Common myeloid progenitor, CD34-positive (primary cell): ENCODE results near the gene SYT11.
"Not testable (repeated sequence)": the region's sequence is repeated elsewhere in the genome, so short reads cannot be mapped to it uniquely, and the experiment has no call there.

Source experiments
- CTCF ChIA-PET: fragments of 350-600 bp; sonication (Branson Sonifier 250); formaldehyde crosslinking; loops from one replicate; lab custom pipeline; 2021; ENCODE audit warnings: antibody characterized with exemption; lab: Charles Lee
- POLR2A ChIA-PET: fragments of 350-600 bp; sonication (Branson Sonifier 250); formaldehyde crosslinking; loops from one replicate; lab custom pipeline; 2021; ENCODE audit warnings: antibody characterized with exemption; lab: Charles Lee
- DNase-seq, 3 donors: peaks; one replicate each; pipeline versions ENCODE4 v3.0.0 to v3.0.0-alpha.2; 2013
- H3K27ac ChIP-seq, 2 experiments: 1 replicate in 1 of 2; 2 replicates in 1 of 2; pipeline ENCODE4 v1.7.0; 2013; ENCODE audit warnings: inconsistent platforms in 2 of 2, low read length in 2 of 2, mild to moderate bottlenecking in 2 of 2, low read depth in 1 of 2, moderate library complexity in 1 of 2; ENCODE audit not compliant: severe bottlenecking in 2 of 2, insufficient read depth in 1 of 2, poor library complexity in 1 of 2
- H3K27me3 ChIP-seq, 5 experiments: replicated peaks in 2 of 5; 1 replicate in 3 of 5; 2 replicates in 2 of 5; pipeline versions ENCODE4 v1.6.1 to v1.7.0; 2013; ENCODE audit warnings: low read length in 4 of 5, mild to moderate bottlenecking in 2 of 5, moderate library complexity in 2 of 5, inconsistent platforms in 1 of 5; ENCODE audit not compliant: insufficient read depth in 5 of 5, control insufficient read depth in 4 of 5
- H3K36me3 ChIP-seq, 4 experiments: 1 replicate in 2 of 4; 2 replicates in 2 of 4; pipeline versions ENCODE4 v1.6.1 to v1.7.0; 2013; ENCODE audit warnings: low read length in 3 of 4, control low read depth in 1 of 4, mild to moderate bottlenecking in 1 of 4; ENCODE audit not compliant: control insufficient read depth in 4 of 4, insufficient read depth in 4 of 4
- H3K4me1 ChIP-seq, 4 experiments: 1 replicate in 3 of 4; 2 replicates in 1 of 4; pipeline versions ENCODE4 v1.6.1 to v1.7.1; 2013; ENCODE audit warnings: low read length in 3 of 4, mild to moderate bottlenecking in 3 of 4, control low read depth in 1 of 4, inconsistent platforms in 1 of 4, moderate library complexity in 1 of 4; ENCODE audit not compliant: control insufficient read depth in 4 of 4, insufficient read depth in 4 of 4; ENCODE audit errors: control extremely low read depth in 1 of 4
- H3K4me3 ChIP-seq, 7 experiments: 1 replicate in 4 of 7; 2 replicates in 3 of 7; pipeline versions ENCODE4 v1.5.1 to v1.7.0; 2013; ENCODE audit warnings: mild to moderate bottlenecking in 7 of 7, low read length in 6 of 7, moderate library complexity in 6 of 7, inconsistent platforms in 2 of 7, low read depth in 2 of 7, control low read depth in 1 of 7; ENCODE audit not compliant: insufficient read depth in 4 of 7, control insufficient read depth in 1 of 7; ENCODE audit errors: extremely low read depth in 1 of 7
- H3K9me3 ChIP-seq, 5 experiments: 1 replicate in 4 of 5; 2 replicates in 1 of 5; pipeline versions ENCODE4 v1.6.1 to v1.7.1; 2013; ENCODE audit warnings: low read length in 4 of 5, mild to moderate bottlenecking in 2 of 5, inconsistent platforms in 1 of 5, low read depth in 1 of 5, moderate library complexity in 1 of 5; ENCODE audit not compliant: control insufficient read depth in 4 of 5, insufficient read depth in 2 of 5; ENCODE audit errors: control extremely low read depth in 1 of 5
- WGBS: methylation state at CpG from one replicate; pipeline ENCODE4 v1.1.5; 2013; ENCODE audit not compliant: insufficient coverage; 5-methylcytosine and 5-hydroxymethylcytosine counted together

Gene SYT11

DNA sequence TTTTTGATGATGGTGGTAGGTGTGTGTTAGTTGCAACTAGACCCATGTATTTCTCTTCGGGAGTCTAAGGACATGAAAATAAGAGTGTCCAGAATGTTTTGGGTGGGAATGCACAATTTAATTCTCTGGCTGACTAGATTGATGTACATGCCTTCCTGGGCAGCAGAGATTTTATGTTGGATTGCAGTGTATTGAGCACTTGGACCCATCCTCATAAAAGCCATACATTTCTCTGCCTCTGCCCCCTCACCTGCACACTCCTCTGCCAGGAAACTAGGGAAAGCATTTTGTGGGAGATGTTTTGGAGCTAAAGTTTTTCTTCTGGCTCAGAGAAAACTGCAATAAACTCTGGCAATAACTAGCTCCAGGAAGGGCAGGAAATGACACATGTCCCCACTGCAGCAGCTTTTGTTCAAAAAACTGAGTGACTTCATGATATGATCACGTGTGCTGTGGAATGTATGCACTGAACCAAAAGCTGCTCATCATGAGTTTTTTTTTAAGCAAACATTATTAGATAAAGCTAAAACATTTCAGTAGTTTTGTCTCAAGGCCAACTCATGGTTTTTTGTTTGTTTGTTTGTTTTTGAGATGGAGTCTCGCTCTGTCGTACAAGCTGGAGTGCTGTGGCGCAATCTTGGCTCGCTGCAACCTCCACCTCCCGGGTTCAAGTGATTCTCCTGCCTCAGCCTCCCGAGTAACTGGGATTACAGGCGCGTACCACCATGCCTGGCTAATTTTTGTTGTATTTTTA is 34.2 kb downstream of the SYT11 start:
- CTCF ChIA-PET: interaction anchor here (0.7 to 2.8 kb wide), 5 partner anchors 10 to 90 kb away, joined by 3 to 13 read pairs (median 3); no protein-coding TSS in a partner anchor
- peaks cover 6 to 12% (median 10%) of the 10 kb centered on the region in 4 experiments for H3K4me1 ChIP-seq
- POLR2A ChIA-PET: interaction anchor here (0.6 to 1.2 kb wide), 2 partner anchors 11 to 13 kb away, joined by 3 to 5 read pairs; no protein-coding TSS in a partner anchor
- no peaks in the 10 kb centered on the region for H3K27me3 ChIP-seq
- peaks cover 4 to 12% (median 11%) of the 10 kb centered on the region in 4 experiments for H3K36me3 ChIP-seq
- H3K27ac ChIP-seq: peak overlapping the region; percentile 21 to 50
- H3K9me3 ChIP-seq: no peaks in the 10 kb centered on the region
- peak; percentile 59 to 83 (median 75) for DNase-seq
- peak overlapping the region in 2 of 7 experiments; percentile 3 to 16 for H3K4me3 ChIP-seq
- WGBS: 80% methylated on average over 10 of the region's 10 CpGs

GRCh38 chr1:155895617-155896016 is 36.2 kb downstream of the SYT11 start:
- not testable (repeated sequence) for H3K9me3 ChIP-seq, H3K4me3 ChIP-seq, H3K27me3 ChIP-seq, H3K27ac ChIP-seq, DNase-seq
- peaks cover 6 to 12% (median 10%) of the 10 kb centered on the region in 4 experiments for H3K4me1 ChIP-seq
- ChIA-PET POLR2A (interaction anchor here (0.6 to 0.8 kb wide), 2 partner anchors 8 to 10 kb away, joined by 3 read pairs; no protein-coding TSS in a partner anchor), CTCF (interaction anchor here (0.7 to 1.7 kb wide), 5 partner anchors 9 to 318 kb away, joined by 3 to 7 read pairs (median 3); no protein-coding TSS in a partner anchor)
- WGBS: 100% methylated on average over 2 of the region's 6 CpGs
- H3K36me3 ChIP-seq: peaks cover 14 to 31% (median 25%) of the 10 kb centered on the region in 4 experiments

DNA sequence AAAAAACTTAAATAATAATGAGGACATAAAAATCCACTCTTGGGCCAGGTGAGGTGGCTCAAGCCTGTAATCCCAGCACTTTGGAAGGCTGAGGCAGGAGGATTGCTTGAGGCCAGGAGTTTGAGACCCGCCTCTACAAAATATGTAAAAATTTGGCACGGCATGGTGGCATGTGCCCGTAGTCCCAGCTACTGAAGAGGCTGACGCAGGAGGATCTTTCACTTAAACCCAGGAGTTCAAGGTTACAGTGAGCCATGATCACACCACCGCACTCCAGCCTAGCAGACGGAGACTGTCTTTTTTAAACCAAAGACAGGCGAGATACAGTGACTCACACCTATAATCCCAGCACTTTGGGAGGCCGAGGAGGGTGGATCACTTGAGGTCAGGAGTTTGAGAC is 37.1 kb downstream of the SYT11 start:
- POLR2A ChIA-PET, CTCF ChIA-PET, H3K9me3 ChIP-seq, H3K4me3 ChIP-seq, H3K27ac ChIP-seq, DNase-seq, H3K27me3 ChIP-seq: not testable (repeated sequence)
- peaks cover 6 to 12% (median 10%) of the 10 kb centered on the region in 4 experiments for H3K4me1 ChIP-seq
- H3K36me3 ChIP-seq: peaks cover 17 to 39% (median 29%) of the 10 kb centered on the region in 4 experiments
- 96% methylated on average over 8 of the region's 8 CpGs for WGBS

DNA sequence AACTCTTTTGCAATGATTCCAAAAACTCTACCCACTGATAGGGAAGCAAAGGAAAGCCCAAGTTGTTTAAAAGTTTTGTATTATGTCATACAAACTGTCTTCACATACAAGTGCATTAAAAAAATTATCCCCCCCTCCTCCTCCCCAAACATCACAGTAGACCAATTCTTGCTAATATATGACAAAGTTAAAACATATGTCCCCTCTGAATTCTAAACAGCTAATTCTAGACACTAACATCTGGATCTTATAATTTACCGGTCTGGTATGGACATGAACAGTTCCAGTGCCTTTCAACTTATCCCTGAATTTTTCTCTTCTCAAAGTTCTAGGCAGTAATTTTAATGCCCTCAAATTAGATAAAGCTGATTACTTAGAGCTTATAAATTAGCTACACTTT is 38.4 kb downstream of the SYT11 start:
- no peaks in the 10 kb centered on the region for H3K9me3 ChIP-seq
- peaks cover 6 to 12% (median 10%) of the 10 kb centered on the region in 4 experiments for H3K4me1 ChIP-seq
- H3K27me3 ChIP-seq: no peaks in the 10 kb centered on the region
- ChIA-PET CTCF (interaction anchor here (1.7 kb wide), 1 partner anchor 15 kb away, joined by 5 read pairs; no protein-coding TSS in a partner anchor), POLR2A (interaction anchor here (1.0 kb wide), 1 partner anchor 38 kb away, joined by 3 read pairs; the partner anchor contains the start of gene SYT11)
- WGBS: 100% methylated on average over 1 of the region's 1 CpG
- no peak overlapping the region for H3K4me3 ChIP-seq
- no peak for DNase-seq
- H3K27ac ChIP-seq: no peak overlapping the region
- peaks cover 17 to 47% (median 30%) of the 10 kb centered on the region in 4 experiments for H3K36me3 ChIP-seq

DNA sequence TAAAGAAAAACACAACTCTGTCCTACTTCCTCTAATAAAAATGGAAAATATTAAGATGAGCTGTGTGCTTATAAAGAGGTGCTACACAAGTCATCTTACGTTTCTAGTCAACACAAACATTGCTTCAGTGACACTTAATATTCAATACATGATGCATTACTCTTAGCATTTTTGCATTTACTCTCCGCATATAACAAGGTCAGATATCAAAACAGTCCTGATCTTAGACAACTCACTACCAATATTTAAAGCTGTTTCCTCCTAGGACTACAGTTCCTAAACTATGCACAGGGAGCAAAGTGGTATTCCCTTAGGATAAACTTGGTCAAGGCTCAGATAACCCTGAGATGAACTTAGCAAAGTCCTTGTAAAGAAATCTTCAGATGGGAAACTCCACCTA is 39.5 kb downstream of the SYT11 start:
- peaks cover 0 to 2% (median 2%) of the 10 kb centered on the region in 4 experiments for H3K4me1 ChIP-seq
- H3K4me3 ChIP-seq: no peak overlapping the region
- H3K9me3 ChIP-seq: no peaks in the 10 kb centered on the region
- DNase-seq: no peak
- H3K27ac ChIP-seq: no peak overlapping the region
- H3K27me3 ChIP-seq: no peaks in the 10 kb centered on the region
- H3K36me3 ChIP-seq: peaks cover 22 to 55% (median 33%) of the 10 kb centered on the region in 4 experiments
- WGBS: 88% methylated on average over 1 of the region's 2 CpGs
- CTCF ChIA-PET: interaction anchor here (0.7 to 1.7 kb wide), 3 partner anchors 16 to 340 kb away, joined by 3 to 5 read pairs (median 3); no protein-coding TSS in a partner anchor
- POLR2A ChIA-PET: interaction anchor here (0.7 kb wide), 1 partner anchor 38 kb away, joined by 3 read pairs; no protein-coding TSS in a partner anchor

DNA sequence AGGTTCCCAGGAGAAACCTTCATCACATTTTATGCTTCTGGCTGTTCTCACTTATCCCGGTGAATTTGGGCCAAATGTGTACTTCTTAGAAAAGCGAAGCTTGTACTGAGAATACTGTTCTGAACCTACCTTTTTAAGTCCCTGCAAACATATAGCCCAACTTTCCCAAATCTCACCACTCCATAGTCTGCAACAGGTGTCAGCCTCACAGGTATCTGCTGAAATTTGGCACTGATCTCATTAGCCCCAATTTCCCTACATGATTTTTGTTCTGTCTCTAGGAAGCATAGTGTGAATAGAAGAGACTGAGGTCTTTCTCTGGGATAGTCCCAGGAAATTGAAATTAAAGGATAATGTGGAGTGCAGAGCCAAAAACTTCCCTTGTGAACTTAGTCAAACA is 40.3 kb downstream of the SYT11 start:
- Histone ChIP-seq H3K27ac (no peak overlapping the region), H3K36me3 (peaks cover 27 to 63% (median 40%) of the 10 kb centered on the region in 4 experiments), H3K9me3 (no peaks in the 10 kb centered on the region), H3K4me3 (no peak overlapping the region), H3K4me1 (no peaks in the 10 kb centered on the region), H3K27me3 (no peaks in the 10 kb centered on the region)
- POLR2A ChIA-PET: interaction anchor here (0.7 kb wide), 1 partner anchor 39 kb away, joined by 3 read pairs; no protein-coding TSS in a partner anchor
- CTCF ChIA-PET: no interaction called here
- WGBS: 100% methylated on average over 2 of the region's 2 CpGs
- no peak for DNase-seq
